Uterus (tissue), 2 donors: ENCODE data around the gene MEF2A.

ENCODE experiments used
- POLR2A ChIP-seq, 2 donors: fragments of 450-650 bp; IDR thresholded peaks; one replicate each; pipeline ENCODE4 v1.6.1; 2016; ENCODE audit warnings: antibody characterized with exemption in 2 of 2, mild to moderate bottlenecking in 1 of 2, moderate library complexity in 1 of 2
- TF ChIP-seq, protein P1 (sequence below), 4 experiments: fragments of 200-600 bp in 2 of 4; fragments of 450-650 bp in 2 of 4; sonication (generic) in 2 of 4; IDR thresholded peaks; one replicate each; pipeline ENCODE4 v1.5.1; 2016 to 2019; ENCODE audit warnings: antibody characterized with exemption in 4 of 4, mild to moderate bottlenecking in 2 of 4, moderate library complexity in 1 of 4

DNA sequence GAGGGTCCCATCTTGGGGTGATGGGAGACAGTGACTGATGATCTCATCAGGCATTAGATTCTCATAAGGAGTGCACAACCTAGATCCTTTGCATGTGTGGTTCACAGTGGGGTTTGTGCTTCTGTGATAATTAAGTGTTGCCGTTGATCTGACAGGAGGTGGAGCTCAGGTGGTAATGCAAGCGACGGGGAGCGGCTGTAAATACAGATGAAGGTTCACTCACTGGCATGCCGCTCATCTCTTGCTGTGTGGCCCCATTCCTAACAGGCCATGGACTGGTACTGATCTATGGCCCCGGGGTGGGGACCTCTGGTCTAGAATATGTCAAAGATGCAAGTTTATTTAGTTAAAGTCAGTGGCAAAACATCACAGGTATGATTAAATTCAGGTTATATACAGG lies 8.7 kb downstream of the MEF2A start:
- TF ChIP-seq, protein P1, sequence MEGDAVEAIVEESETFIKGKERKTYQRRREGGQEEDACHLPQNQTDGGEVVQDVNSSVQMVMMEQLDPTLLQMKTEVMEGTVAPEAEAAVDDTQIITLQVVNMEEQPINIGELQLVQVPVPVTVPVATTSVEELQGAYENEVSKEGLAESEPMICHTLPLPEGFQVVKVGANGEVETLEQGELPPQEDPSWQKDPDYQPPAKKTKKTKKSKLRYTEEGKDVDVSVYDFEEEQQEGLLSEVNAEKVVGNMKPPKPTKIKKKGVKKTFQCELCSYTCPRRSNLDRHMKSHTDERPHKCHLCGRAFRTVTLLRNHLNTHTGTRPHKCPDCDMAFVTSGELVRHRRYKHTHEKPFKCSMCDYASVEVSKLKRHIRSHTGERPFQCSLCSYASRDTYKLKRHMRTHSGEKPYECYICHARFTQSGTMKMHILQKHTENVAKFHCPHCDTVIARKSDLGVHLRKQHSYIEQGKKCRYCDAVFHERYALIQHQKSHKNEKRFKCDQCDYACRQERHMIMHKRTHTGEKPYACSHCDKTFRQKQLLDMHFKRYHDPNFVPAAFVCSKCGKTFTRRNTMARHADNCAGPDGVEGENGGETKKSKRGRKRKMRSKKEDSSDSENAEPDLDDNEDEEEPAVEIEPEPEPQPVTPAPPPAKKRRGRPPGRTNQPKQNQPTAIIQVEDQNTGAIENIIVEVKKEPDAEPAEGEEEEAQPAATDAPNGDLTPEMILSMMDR (IDR thresholded peaks at IDR 0.05) = no peak
- no peak for TF ChIP-seq POLR2A (IDR thresholded peaks at IDR 0.05)
